Mononuclear cell (primary cell): ENCODE data around the gene BCORL1. TPM values are rescaled to one million over a fixed set of nuclear protein-coding genes. Genes with fewer than 3 reads are reported as not detected.

Source experiments
- H3K27me3 ChIP-seq: 2 replicates; pipeline ENCODE4 v1.6.0; 2011; ENCODE audit warnings: low read length, control low read depth; ENCODE audit not compliant: insufficient read depth
- H3K4me1 ChIP-seq: 2 replicates; pipeline ENCODE4 v1.5.1; 2011; ENCODE audit warnings: mild to moderate bottlenecking, low read length, control low read depth; ENCODE audit not compliant: insufficient read depth
- H3K4me3 ChIP-seq: 2 replicates; pipeline ENCODE4 v1.5.1; 2011; ENCODE audit warnings: mild to moderate bottlenecking, low read length, moderate library complexity
- H3K9me3 ChIP-seq: 2 replicates; pipeline ENCODE4 v1.5.1; 2011; ENCODE audit warnings: low read depth, mild to moderate bottlenecking, control low read depth, low read length
- total RNA-seq: library from RNA; depleted of rRNA; stranded (reverse); fragments of >200 nt; gene quantifications from one replicate; pipeline ENCODE4 v1.2.3, GENCODE V29; 2012

BCORL1 gene
- total RNA-seq, 1 donor, result 2.2 TPM

- H3K4me3 ChIP-seq, result no peak overlapping the region
Measured at GRCh38 chrX:130015181-130015580, 32.7 kb downstream of the BCORL1 start.

DNA sequence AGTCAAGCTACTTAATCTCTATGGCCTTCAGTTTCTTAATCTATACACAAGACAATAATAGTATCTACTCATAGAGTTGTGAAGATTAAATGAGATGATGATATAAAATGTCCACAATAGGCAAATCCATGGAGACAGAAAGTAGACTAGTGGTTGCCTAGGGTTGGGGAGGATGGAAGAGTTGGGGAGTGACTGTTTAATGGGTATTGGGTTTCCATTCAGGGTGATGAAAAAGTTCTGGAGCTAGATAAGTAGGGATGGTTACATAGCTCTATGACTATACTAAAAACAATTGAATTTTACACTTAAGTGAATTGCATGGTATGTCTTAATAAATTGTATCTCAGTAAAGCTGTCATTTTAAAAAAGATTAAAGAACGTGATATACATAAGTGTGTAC, 35.7 kb downstream of the BCORL1 start:
- H3K27me3 ChIP-seq, result no peaks in the 10 kb centered on the region
- H3K9me3 ChIP-seq, result no peaks in the 10 kb centered on the region
- no peaks in the 10 kb centered on the region for H3K4me1 ChIP-seq
- H3K4me3 ChIP-seq, result no peak overlapping the region

More at GRCh38 chrX:130015181-130015580, 32.7 kb downstream of the BCORL1 start:
- H3K9me3 ChIP-seq, result no peaks in the 10 kb centered on the region
- no peaks in the 10 kb centered on the region for H3K4me1 ChIP-seq
- H3K27me3 ChIP-seq, result no peaks in the 10 kb centered on the region

- Histone ChIP-seq H3K4me1 (peaks cover 12% of the 10 kb centered on the region), H3K9me3 (no peaks in the 10 kb centered on the region), H3K4me3 (no peak overlapping the region), H3K27me3 (no peaks in the 10 kb centered on the region)
Measured at GRCh38 chrX:130020661-130021324, 38.4 kb downstream of the BCORL1 start.

- Histone ChIP-seq H3K4me3 (no peak overlapping the region), H3K27me3 (no peaks in the 10 kb centered on the region), H3K9me3 (no peaks in the 10 kb centered on the region), H3K4me1 (peaks cover 12% of the 10 kb centered on the region)
Measured at GRCh38 chrX:130024127-130024526, 41.7 kb downstream of the BCORL1 start.

GRCh38 chrX:130025256-130025655, 42.8 kb downstream of the BCORL1 start:
- H3K4me3 ChIP-seq, result no peak overlapping the region

DNA sequence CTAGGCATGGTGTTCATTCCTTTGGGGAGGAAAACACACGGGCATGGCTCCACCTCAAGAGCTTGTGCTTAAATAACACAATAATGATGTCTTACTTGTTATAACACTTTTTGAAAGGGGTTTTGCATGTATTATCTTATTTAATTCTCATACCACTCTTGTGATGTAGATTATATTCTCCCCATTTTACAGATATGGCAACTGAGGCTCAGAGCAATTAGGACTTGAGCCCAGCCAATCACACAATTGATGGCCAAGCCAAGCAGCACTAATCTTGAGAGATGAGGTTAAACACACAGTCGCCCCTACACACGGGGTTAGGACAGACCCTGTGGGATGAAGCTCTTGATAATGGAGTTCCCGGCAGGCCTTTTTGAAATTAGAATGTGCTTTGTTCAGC, 45.1 kb downstream of the BCORL1 start:
- Histone ChIP-seq H3K4me3 (no peak overlapping the region), H3K9me3 (no peaks in the 10 kb centered on the region), H3K27me3 (no peaks in the 10 kb centered on the region), H3K4me1 (peaks cover 12% of the 10 kb centered on the region)

More at GRCh38 chrX:130025256-130025655, 42.8 kb downstream of the BCORL1 start:
- Histone ChIP-seq H3K27me3 (no peaks in the 10 kb centered on the region), H3K9me3 (no peaks in the 10 kb centered on the region), H3K4me1 (peaks cover 12% of the 10 kb centered on the region)

DNA sequence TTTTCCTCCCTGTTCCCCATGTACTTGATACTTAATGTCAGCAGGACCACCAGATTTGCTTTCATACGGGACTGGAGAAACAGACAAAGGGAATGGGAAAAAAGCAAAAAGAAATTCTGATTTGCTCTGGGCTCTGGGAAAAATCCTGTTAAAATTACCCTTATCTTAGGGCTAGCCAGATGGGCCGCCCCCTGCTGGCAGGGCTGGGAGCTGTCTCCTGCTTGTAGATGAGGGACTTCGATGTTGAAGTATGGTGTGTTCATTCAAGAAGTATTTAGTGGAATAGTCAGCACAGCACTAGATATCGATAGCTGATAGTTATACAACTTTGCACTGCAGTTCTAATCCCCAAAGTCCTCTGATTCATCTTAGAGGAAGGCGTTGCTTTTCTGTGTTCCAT, 45.8 kb downstream of the BCORL1 start:
- no peak overlapping the region for H3K4me3 ChIP-seq
- H3K9me3 ChIP-seq, result no peaks in the 10 kb centered on the region
- no peaks in the 10 kb centered on the region for H3K27me3 ChIP-seq
- peaks cover 12% of the 10 kb centered on the region for H3K4me1 ChIP-seq

GRCh38 chrX:130030826-130031225, 48.4 kb downstream of the BCORL1 start:
- H3K4me1 ChIP-seq, result no peaks in the 10 kb centered on the region
- H3K27me3 ChIP-seq, result no peaks in the 10 kb centered on the region
- no peaks in the 10 kb centered on the region for H3K9me3 ChIP-seq
- H3K4me3 ChIP-seq, result no peak overlapping the region

DNA sequence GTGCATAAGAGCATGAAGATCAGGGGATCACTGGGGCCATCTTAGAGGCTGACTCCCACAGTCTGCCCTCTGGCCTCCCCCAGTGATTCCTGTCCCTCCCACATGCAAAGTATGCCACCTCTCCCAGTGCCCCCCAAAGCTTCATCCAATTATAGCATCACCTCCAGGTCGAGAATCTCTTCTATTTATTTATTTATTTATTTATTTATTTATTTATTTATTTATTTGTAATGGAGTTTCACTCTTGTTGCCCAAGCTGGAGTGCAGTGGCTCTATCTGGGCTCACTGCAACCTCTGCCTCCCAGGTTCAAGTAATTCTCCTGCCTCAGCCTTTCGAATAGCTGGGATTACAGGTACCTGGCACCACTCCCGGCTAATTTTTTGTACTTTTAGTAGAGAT, 50.1 kb downstream of the BCORL1 start:
- Histone ChIP-seq H3K9me3 (no peaks in the 10 kb centered on the region), H3K4me3 (no peak overlapping the region), H3K4me1 (no peaks in the 10 kb centered on the region), H3K27me3 (no peaks in the 10 kb centered on the region)

GRCh38 chrX:130034178-130034577, 51.7 kb downstream of the BCORL1 start:
- Histone ChIP-seq H3K27me3 (no peaks in the 10 kb centered on the region), H3K4me1 (no peaks in the 10 kb centered on the region), H3K9me3 (no peaks in the 10 kb centered on the region), H3K4me3 (no peak overlapping the region)

DNA sequence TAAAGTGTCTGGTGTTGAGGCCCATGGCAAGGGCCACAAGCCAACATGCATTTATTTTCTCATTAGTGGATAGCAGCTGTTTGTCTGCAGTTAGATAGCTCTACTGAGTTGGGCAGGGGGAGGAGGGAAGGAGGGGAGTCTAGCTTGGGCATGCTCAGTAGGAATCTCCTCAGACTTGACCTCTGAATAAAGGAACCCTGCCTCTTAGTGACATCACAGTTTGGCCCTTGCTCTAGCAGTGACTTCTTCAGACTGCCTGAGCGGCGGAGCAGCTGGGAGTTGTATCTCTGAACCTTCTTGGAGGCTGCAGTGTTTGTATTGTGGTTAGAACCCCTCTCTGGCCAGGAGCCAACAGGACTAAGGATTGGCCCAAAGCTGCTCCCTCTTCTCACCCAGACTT, 57.4 kb downstream of the BCORL1 start:
- H3K9me3 ChIP-seq, result no peaks in the 10 kb centered on the region
- H3K4me1 ChIP-seq, result no peaks in the 10 kb centered on the region
- no peak overlapping the region for H3K4me3 ChIP-seq
- no peaks in the 10 kb centered on the region for H3K27me3 ChIP-seq

GRCh38 chrX:130047416-130047815, 65.0 kb downstream of the BCORL1 start:
- H3K27me3 ChIP-seq, result no peaks in the 10 kb centered on the region
- no peaks in the 10 kb centered on the region for H3K9me3 ChIP-seq
- no peak overlapping the region for H3K4me3 ChIP-seq
- no peaks in the 10 kb centered on the region for H3K4me1 ChIP-seq

GRCh38 chrX:130048686-130049222, 66.3 kb downstream of the BCORL1 start:
- H3K9me3 ChIP-seq, result no peaks in the 10 kb centered on the region
- H3K27me3 ChIP-seq, result no peaks in the 10 kb centered on the region
- H3K4me3 ChIP-seq, result no peak overlapping the region
- no peaks in the 10 kb centered on the region for H3K4me1 ChIP-seq

GRCh38 chrX:130049821-130050220, 67.4 kb downstream of the BCORL1 start:
- H3K27me3 ChIP-seq, result no peaks in the 10 kb centered on the region
- H3K9me3 ChIP-seq, result no peaks in the 10 kb centered on the region
- H3K4me1 ChIP-seq, result no peaks in the 10 kb centered on the region
- no peak overlapping the region for H3K4me3 ChIP-seq

- Histone ChIP-seq H3K9me3 (no peaks in the 10 kb centered on the region), H3K4me3 (no peak overlapping the region), H3K27me3 (no peaks in the 10 kb centered on the region), H3K4me1 (no peaks in the 10 kb centered on the region)
Measured at GRCh38 chrX:130051176-130051845, 68.9 kb downstream of the BCORL1 start.

GRCh38 chrX:130053236-130053635, 70.8 kb downstream of the BCORL1 start:
- H3K9me3 ChIP-seq, result no peaks in the 10 kb centered on the region
- no peaks in the 10 kb centered on the region for H3K27me3 ChIP-seq
- no peaks in the 10 kb centered on the region for H3K4me1 ChIP-seq
- no peak overlapping the region for H3K4me3 ChIP-seq
